K562 (cell line): Measurements from ENCODE around the gene IL17REL. TPM values are rescaled to one million over a fixed set of nuclear protein-coding genes. Genes with fewer than 3 reads are reported as not detected.

Experiments used
- ARID3B ChIP-seq: fragments of 250-450 bp; sonication (Bioruptor Pico); IDR thresholded peaks from 2 replicates; pipeline ENCODE4 v1.4.0; 2020; ENCODE audit warnings: borderline replicate concordance
- COPS2 ChIP-seq: fragments of 450-650 bp; conservative IDR thresholded peaks from 2 replicates; pipeline ENCODE4 v1.6.1; 2016; ENCODE audit warnings: mild to moderate bottlenecking, moderate library complexity
- DLX4 ChIP-seq: fragments of 250-450 bp; sonication (Bioruptor Pico); IDR thresholded peaks from 2 replicates; pipeline ENCODE4 v1.6.1; 2021; ENCODE audit warnings: mild to moderate bottlenecking
- FUS ChIP-seq: fragments of 200-400 bp; formaldehyde crosslinking; optimal IDR thresholded peaks from 2 replicates; pipeline ENCODE3; 2017; ENCODE audit warnings: low read depth, low read length
- GATA2 ChIP-seq: sonication (generic); formaldehyde crosslinking; IDR thresholded peaks from 2 replicates; pipeline ENCODE4 v1.4.0; 2020; ENCODE audit warnings: mild to moderate bottlenecking, missing genetic modification reagents
- MGA ChIP-seq: fragments of 450-650 bp; IDR thresholded peaks from 2 replicates; pipeline ENCODE4 v1.6.1; 2016; ENCODE audit warnings: mild to moderate bottlenecking, moderate library complexity
- PHTF2 ChIP-seq: fragments of 250-450 bp; sonication (Bioruptor Pico); IDR thresholded peaks from 2 replicates; pipeline ENCODE4 v1.5.0; 2021; ENCODE audit warnings: mild to moderate bottlenecking
- SP1 ChIP-seq: sonication (generic); formaldehyde crosslinking; IDR thresholded peaks from 2 replicates; pipeline ENCODE4 v1.8.1; 2022; ENCODE audit warnings: mild to moderate bottlenecking, missing genetic modification reagents
- ZEB2 ChIP-seq: fragments of 450-650 bp; IDR thresholded peaks from 2 replicates; pipeline ENCODE4 v1.6.1; 2016
- ZNF175 ChIP-seq: fragments of 200-800 bp; sonication (Bioruptor generic); IDR thresholded peaks from 2 replicates; pipeline ENCODE4 v1.6.1; 2016; ENCODE audit warnings: low read depth, mild to moderate bottlenecking, missing genetic modification characterization, missing compliant biosample characterization
- ZNF282 ChIP-seq: sonication (generic); formaldehyde crosslinking; IDR thresholded peaks from 2 replicates; pipeline ENCODE4 v1.8.1; 2023; ENCODE audit warnings: missing genetic modification reagents
- ZNF655 ChIP-seq: fragments of 250-450 bp; sonication (Bioruptor Pico); IDR thresholded peaks from 2 replicates; pipeline ENCODE4 v1.5.0; 2021
- ZNF785 ChIP-seq: fragments of 250-450 bp; sonication (Bioruptor Pico); IDR thresholded peaks from 2 replicates; pipeline ENCODE4 v1.4.0; 2020; ENCODE audit warnings: mild to moderate bottlenecking
- polyA plus RNA-seq, 8 experiments: library from polyadenylated mRNA; depleted of rRNA in 4 of 8; stranded (reverse) in 5 of 8; unstranded in 3 of 8; fragments of >200 nt; fragmentation: Nextera tagmentation in 2 of 8; fragmentation: Illumina TruSeq in 1 of 8; extraction: Ambion mirVana in 2 of 8; extraction: Trizol in 1 of 8; gene quantifications; 2 replicates each; pipeline versions ENCODE4 v1.2.1 to v1.2.3, GENCODE V29; 2011 to 2014; ENCODE audit warnings: inconsistent platforms in 1 of 8, missing spikeins in 1 of 8
- total RNA-seq, 7 experiments: library from RNA; depleted of rRNA in 6 of 7; stranded (reverse); fragments of >200 nt in 6 of 7; fragmentation: Illumina TruSeq in 2 of 7; extraction: Trizol in 2 of 7; gene quantifications; 2 replicates each; pipeline versions ENCODE4 v1.2.1 to v1.2.3, GENCODE V29; 2011 to 2021; ENCODE audit warnings: low replicate concordance in 1 of 7

The IL17REL gene
- total and polyA plus RNA-seq, 9 of the 15 experiments (the other 6 are each of a cell fraction or from before 2014, with no cell fraction given), result 0.05 to 0.42 (median 0.11) TPM; not detected in 4

GRCh38 chr22:49960159-49961004 lies 52.2 kb downstream of the IL17REL start, which contains the start of gene PIM3 (continued):
- peak; percentile 90; the same call in 1 of the 2 replicates for TF ChIP-seq MGA
- TF ChIP-seq ZNF785, result no peak
- TF ChIP-seq FUS, result no peak
- TF ChIP-seq GATA2, result no peak
- TF ChIP-seq DLX4, result no peak
- TF ChIP-seq ZNF655, result no peak
- TF ChIP-seq COPS2, result no peak
- TF ChIP-seq PHTF2 (CRISPR knock-in tag), result no peak
- no peak for TF ChIP-seq ZEB2
- TF ChIP-seq ARID3B (CRISPR knock-in tag), result no peak
- no peak for TF ChIP-seq ZNF175
- TF ChIP-seq SP1 (CRISPR knock-in tag), result no peak; the same call in 1 of the 2 replicates
- TF ChIP-seq ZNF282 (CRISPR knock-in tag), result no peak
